ENCODE data around the gene NHSL2.

DNA sequence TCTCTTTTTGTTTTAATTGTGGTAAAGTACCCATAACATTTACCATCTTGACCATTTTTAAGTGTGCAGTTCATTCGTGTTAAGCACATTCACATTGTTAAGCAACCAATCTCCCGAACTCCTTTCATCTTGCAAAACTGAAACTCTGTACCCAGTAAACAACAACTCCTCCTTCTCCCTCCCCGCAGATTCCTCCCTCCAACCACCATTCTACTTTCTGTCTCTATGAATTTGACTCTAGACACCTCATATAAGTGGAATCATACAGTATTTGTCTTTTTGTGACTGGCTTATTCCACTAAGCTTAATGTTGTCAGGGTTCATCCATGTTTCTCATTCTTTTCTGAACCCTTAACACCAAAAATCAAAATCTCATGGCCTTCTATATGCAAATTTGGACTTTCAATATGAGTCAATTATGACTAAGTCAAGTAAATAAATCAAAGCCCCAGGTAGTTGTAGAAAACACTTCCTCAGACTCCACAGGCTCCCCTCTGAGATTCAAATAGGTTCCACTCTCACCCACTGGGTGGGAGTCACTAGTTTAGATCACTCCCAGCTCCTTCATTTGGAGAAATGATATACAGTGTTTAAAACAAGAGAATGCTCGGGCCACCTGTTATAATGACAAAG lies 230.8 kb downstream of the NHSL2 start:
- TF ChIP-seq, protein P1, sequence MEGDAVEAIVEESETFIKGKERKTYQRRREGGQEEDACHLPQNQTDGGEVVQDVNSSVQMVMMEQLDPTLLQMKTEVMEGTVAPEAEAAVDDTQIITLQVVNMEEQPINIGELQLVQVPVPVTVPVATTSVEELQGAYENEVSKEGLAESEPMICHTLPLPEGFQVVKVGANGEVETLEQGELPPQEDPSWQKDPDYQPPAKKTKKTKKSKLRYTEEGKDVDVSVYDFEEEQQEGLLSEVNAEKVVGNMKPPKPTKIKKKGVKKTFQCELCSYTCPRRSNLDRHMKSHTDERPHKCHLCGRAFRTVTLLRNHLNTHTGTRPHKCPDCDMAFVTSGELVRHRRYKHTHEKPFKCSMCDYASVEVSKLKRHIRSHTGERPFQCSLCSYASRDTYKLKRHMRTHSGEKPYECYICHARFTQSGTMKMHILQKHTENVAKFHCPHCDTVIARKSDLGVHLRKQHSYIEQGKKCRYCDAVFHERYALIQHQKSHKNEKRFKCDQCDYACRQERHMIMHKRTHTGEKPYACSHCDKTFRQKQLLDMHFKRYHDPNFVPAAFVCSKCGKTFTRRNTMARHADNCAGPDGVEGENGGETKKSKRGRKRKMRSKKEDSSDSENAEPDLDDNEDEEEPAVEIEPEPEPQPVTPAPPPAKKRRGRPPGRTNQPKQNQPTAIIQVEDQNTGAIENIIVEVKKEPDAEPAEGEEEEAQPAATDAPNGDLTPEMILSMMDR (IDR thresholded peaks at IDR 0.05), result no peak
- TF ChIP-seq POLR2AphosphoS5 (IDR thresholded peaks at IDR 0.05) (no peak), POLR2A (IDR thresholded peaks at IDR 0.05) (no peak)

Data from gastroesophageal sphincter (tissue), 3 donors.